Measurements from ENCODE around the gene CD59. TPM values are rescaled to one million over a fixed set of nuclear protein-coding genes. Genes with fewer than 3 reads are reported as not detected.

Gene CD59
- total RNA-seq, 2 experiments from 2014 or later, result 54.1 to 70.5 TPM

GRCh38 chr11:33704240-33705002, 31.8 kb downstream of the CD59 start:
- ATAC-seq, result no peak

GRCh38 chr11:33703788-33704187, 32.4 kb downstream of the CD59 start:
- H3K9me3 Mint-ChIP-seq (ENCODE audit: low read depth), result no peaks in the 10 kb centered on the region
- no peak overlapping the region for H3K4me3 Mint-ChIP-seq
- H3K27ac Mint-ChIP-seq, result no peak overlapping the region
- ATAC-seq, result no peak
- CTCF ChIA-PET, result no interaction called here
- DNase-seq, result no peak
- H3K27me3 Mint-ChIP-seq, result peaks cover 10% of the 10 kb centered on the region
- peaks cover 24% of the 10 kb centered on the region for H3K4me1 Mint-ChIP-seq
- peaks cover 2% of the 10 kb centered on the region for H3K36me3 Mint-ChIP-seq

More at GRCh38 chr11:33704240-33705002, 31.8 kb downstream of the CD59 start:
- Mint-ChIP-seq H3K27me3 (peaks cover 7% of the 10 kb centered on the region), H3K36me3 (peaks cover 4% of the 10 kb centered on the region), H3K9me3 (ENCODE audit: low read depth) (no peaks in the 10 kb centered on the region), H3K4me3 (no peak overlapping the region), H3K27ac (no peak overlapping the region), H3K4me1 (peaks cover 24% of the 10 kb centered on the region)
- CTCF ChIA-PET, result interaction anchor here (1.6 to 3.4 kb wide), 2 partner anchors 10 to 12 kb away, joined by 3 to 14 read pairs; no protein-coding TSS in a partner anchor
- no peak for DNase-seq

DNA sequence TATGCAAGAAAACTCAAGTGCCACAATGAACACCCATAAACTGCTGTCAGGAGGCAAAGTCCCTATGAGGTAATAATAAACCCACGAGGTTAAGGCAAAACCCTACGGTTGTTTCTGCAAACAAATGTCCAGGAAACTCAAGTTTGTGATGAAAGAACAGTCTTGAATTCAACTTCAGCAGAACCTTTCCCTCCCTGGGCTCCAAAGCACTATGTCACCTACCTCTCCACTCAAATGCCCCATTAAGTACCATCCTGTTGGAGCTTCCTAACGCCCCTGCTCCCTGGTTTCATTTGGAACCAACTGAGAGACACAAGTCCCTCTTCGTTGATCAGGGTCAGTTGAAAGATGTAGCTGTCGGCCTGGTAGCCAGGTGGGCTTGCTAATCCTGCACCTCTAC, 33.0 kb downstream of the CD59 start:
- ATAC-seq (no peak), DNase-seq (no peak)
- CTCF ChIA-PET, result no interaction called here
- peaks cover 13% of the 10 kb centered on the region for H3K27me3 Mint-ChIP-seq
- H3K27ac Mint-ChIP-seq, result no peak overlapping the region
- no peaks in the 10 kb centered on the region for H3K9me3 Mint-ChIP-seq (ENCODE audit: low read depth)
- no peak overlapping the region for H3K4me3 Mint-ChIP-seq
- H3K4me1 Mint-ChIP-seq, result peaks cover 24% of the 10 kb centered on the region
- H3K36me3 Mint-ChIP-seq, result no peaks in the 10 kb centered on the region

DNA sequence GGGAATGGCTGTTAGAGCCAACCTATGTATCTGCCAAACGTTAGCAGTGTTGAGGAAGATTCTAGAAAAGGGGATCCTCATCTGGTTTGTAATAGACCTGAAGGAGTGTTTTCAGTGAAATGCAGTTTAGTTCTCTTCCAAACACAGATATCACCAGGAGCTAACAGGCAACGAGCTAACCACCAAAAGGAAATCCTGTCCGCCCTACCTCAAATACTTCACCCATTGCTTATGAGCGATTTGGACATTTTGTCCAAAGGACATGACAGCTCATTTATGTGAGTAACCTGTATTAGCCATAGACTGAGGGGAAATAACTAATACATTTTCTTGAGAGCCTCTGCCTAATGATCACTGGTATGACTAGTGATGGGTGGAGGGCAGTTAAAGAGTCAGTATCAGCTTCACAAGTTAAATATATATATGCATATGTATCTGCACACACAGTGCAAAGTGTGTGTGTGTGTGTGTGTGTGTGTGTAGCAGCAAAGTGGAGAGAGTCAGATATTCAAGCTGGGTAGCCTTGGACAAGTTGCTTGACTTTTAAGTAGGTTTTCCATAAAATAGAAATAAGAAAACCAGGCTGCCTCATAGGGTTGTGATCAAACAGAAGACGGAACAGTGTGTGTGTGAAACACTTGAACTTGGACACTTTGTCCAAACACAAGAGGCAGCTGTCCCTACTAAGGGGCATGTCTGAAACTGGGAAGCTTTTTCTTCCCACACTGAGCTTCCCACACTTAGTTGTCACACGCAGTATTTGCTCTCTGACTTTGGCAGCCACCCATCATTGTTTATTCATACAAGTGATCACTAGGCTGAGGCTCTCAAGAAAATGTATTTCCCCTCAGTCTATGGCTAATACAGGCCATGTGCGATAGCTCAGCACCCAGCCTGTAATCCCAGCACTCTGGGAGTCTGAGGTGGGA, 34.7 kb downstream of the CD59 start:
- H3K4me1 Mint-ChIP-seq, result peaks cover 19% of the 10 kb centered on the region
- peak overlapping the region; percentile 65 for H3K27ac Mint-ChIP-seq
- CTCF ChIA-PET, result interaction anchor here (0.9 to 3.1 kb wide), 4 partner anchors 8 to 41 kb away, joined by 3 to 9 read pairs (median 5); no protein-coding TSS in a partner anchor
- no peaks in the 10 kb centered on the region for H3K9me3 Mint-ChIP-seq (ENCODE audit: low read depth)
- H3K36me3 Mint-ChIP-seq, result no peaks in the 10 kb centered on the region
- peaks cover 27% of the 10 kb centered on the region for H3K27me3 Mint-ChIP-seq
- DNase-seq (no peak), ATAC-seq (no peak)
- peak overlapping the region; percentile 80 for H3K4me3 Mint-ChIP-seq

DNA sequence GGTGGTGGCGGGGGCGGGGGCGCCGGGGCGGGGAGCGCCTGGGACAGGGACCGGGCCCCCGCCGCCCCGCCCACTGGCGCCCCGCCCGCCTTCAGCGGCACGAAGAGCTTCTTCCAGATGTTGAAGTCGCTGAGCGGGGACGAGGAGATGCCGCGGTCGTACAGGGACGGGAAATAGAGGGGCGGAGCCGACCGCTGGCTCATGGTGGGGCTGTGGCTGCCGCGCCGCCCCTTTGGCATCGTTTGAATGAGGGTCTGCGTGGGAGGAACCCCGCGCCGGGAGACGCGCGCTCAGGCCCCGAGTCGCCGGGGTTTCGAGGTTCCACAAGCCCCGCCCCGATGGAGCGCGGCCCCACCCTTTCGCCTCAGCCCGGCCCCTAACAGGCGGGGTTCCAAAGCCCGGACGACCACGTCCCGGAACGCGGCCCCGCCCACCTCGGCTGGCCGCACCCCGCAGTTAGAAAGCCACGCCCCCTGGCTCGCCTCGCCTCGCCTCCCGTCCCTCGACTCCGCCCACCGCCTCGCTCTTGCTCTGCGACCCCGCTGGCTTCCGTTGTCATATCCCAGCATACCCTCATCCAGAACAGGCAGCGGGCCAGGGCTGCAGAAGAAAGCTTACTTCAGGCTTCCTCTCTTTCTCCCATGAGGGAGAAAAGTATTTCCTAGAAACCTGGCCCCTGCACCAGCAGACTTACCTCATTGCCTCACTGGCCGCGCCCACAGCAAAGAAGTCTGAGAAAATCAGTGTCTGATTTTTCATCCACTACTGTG, 35.5 kb downstream of the CD59 start, which contains the start of gene C11orf91:
Gene C11orf91 (minus strand): TSS at position 325 of the 770 bp plus-strand sequence. CDS start 86 bp downstream, at position 239.
- H3K4me3 Mint-ChIP-seq, result peak within 1 kb of the TSS; percentile 80
- DNase-seq (peak; percentile 95), ATAC-seq (peak; percentile 97)
- H3K4me1 Mint-ChIP-seq, result peaks cover 16% of the 10 kb centered on the region
- peak within 1 kb of the TSS; percentile 65 for H3K27ac Mint-ChIP-seq
- CTCF ChIA-PET, result interaction anchor here (1.2 to 3.1 kb wide), 5 partner anchors 11 to 42 kb away, joined by 4 to 9 read pairs (median 6); no protein-coding TSS in a partner anchor
- H3K9me3 Mint-ChIP-seq (ENCODE audit: low read depth), result no peaks in the 10 kb centered on the region
- no peaks in the 10 kb centered on the region for H3K36me3 Mint-ChIP-seq
- peaks cover 33% of the 10 kb centered on the region for H3K27me3 Mint-ChIP-seq

- Mint-ChIP-seq H3K4me3 (peak overlapping the region; percentile 80), H3K36me3 (no peaks in the 10 kb centered on the region), H3K27ac (no peak overlapping the region), H3K4me1 (peaks cover 16% of the 10 kb centered on the region), H3K9me3 (ENCODE audit: low read depth) (no peaks in the 10 kb centered on the region), H3K27me3 (peaks cover 33% of the 10 kb centered on the region)
- CTCF ChIA-PET, result interaction anchor here (1.2 to 3.1 kb wide), 3 partner anchors 10 to 42 kb away, joined by 4 to 9 read pairs (median 6); no protein-coding TSS in a partner anchor
- DNase-seq, result no peak
- ATAC-seq, result no peak
Observed at GRCh38 chr11:33700063-33700501, 36.1 kb downstream of the CD59 start.

DNA sequence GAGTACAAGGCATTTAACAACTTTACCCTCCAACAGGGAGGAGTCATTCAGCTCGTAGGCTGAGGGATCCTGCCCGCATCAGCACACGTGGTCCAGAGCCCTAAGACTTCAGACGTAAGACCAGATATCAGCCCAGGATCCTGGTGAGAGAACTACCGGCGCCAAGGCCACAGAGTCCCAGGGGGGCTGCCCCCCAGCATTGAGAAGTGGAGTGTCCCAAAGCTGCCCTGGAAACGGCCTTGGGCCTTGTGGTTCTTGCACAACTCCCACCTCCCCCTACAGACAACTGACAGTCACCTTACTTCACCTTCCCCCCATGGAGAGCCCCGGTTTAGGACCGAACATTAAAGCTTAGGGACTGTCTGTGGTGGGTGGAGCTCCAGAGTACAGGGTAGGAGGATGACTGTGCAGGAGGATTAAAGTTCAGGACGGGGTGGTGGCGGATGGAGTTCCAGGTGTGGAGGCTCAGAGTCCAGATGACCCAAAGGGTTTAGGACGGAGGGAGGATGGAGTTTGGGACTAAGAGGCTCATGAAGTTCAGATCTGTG, 36.6 kb downstream of the CD59 start:
- Mint-ChIP-seq H3K36me3 (no peaks in the 10 kb centered on the region), H3K4me3 (peak overlapping the region; percentile 80), H3K4me1 (peaks cover 16% of the 10 kb centered on the region), H3K27ac (no peak overlapping the region), H3K9me3 (ENCODE audit: low read depth) (no peaks in the 10 kb centered on the region), H3K27me3 (peaks cover 33% of the 10 kb centered on the region)
- ATAC-seq (no peak), DNase-seq (no peak)
- CTCF ChIA-PET, result interaction anchor here (1.2 to 3.1 kb wide), 3 partner anchors 10 to 43 kb away, joined by 4 to 9 read pairs (median 6); no protein-coding TSS in a partner anchor

DNA sequence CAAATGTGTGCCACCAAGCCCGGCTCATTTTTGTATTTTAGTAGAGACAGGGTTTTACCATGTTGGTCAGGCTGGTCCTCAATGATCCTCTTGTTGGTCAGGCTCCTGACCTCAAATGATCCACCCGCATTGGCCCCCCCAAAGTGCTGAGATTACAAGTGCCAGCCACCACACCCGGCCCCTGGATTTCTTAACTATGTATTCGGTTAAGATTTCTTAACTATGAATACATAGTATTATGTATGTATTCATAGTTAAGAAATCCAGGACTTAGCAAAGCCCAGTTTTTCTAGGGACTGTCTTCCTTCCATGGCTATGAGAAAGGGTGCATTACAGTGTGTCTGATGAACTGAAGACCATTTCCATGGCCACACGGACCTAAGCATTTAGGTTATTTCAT, 37.3 kb downstream of the CD59 start:
- H3K27me3 Mint-ChIP-seq, result peaks cover 33% of the 10 kb centered on the region
- no peak for ATAC-seq
- no peaks in the 10 kb centered on the region for H3K9me3 Mint-ChIP-seq (ENCODE audit: low read depth)
- CTCF ChIA-PET, result no interaction called here
- no peak overlapping the region for H3K4me3 Mint-ChIP-seq
- H3K4me1 Mint-ChIP-seq, result peaks cover 16% of the 10 kb centered on the region
- DNase-seq, result no peak
- H3K36me3 Mint-ChIP-seq, result no peaks in the 10 kb centered on the region
- no peak overlapping the region for H3K27ac Mint-ChIP-seq

- DNase-seq, result no peak
- H3K9me3 Mint-ChIP-seq (ENCODE audit: low read depth), result no peaks in the 10 kb centered on the region
- no peak overlapping the region for H3K4me3 Mint-ChIP-seq
- no peak for ATAC-seq
- peaks cover 16% of the 10 kb centered on the region for H3K4me1 Mint-ChIP-seq
- no peaks in the 10 kb centered on the region for H3K36me3 Mint-ChIP-seq
- H3K27ac Mint-ChIP-seq, result no peak overlapping the region
- CTCF ChIA-PET, result interaction anchor here (0.6 kb wide), 1 partner anchor 1859 kb away, joined by 3 read pairs; no protein-coding TSS in a partner anchor
- peaks cover 37% of the 10 kb centered on the region for H3K27me3 Mint-ChIP-seq
Observed at GRCh38 chr11:33697997-33698396, 38.2 kb downstream of the CD59 start.

DNA sequence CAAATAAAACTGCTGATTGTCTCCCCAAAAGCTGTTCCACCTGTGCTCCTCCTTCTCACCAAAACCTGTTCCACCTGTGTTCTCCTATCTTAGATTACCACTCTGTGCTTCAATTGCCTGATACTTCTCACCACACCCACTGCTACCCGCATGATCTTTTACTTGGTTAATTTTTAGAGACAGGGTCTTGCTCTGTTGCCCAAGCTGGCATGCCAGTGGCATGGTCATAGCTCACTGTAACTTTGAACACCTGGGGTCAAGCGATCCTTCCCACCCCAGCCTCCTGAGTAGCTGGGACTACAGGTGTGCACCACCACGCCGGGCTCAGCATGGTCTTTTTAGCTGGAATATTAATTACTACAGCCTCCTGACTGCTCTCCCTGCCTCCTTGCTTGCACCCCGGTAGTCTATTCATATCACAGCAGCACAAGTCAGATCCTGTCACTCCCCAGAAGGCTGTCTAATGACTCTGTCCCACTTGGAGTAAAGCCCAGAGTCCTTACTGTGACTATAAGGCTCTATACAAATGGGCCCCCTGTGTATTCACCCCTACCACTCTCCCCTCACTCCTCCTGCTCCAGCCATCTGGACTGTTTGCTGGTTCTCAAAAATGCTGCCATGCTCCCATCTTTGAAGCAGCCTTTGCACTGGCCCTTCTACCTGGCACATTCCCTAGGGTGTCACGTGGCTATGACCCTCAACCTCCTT, 39.1 kb downstream of the CD59 start:
- H3K27ac Mint-ChIP-seq, result no peak overlapping the region
- CTCF ChIA-PET, result no interaction called here
- no peak for DNase-seq
- H3K36me3 Mint-ChIP-seq, result no peaks in the 10 kb centered on the region
- ATAC-seq, result no peak
- H3K4me1 Mint-ChIP-seq, result peaks cover 16% of the 10 kb centered on the region
- H3K4me3 Mint-ChIP-seq, result no peak overlapping the region
- peaks cover 35% of the 10 kb centered on the region for H3K27me3 Mint-ChIP-seq
- no peaks in the 10 kb centered on the region for H3K9me3 Mint-ChIP-seq (ENCODE audit: low read depth)

DNA sequence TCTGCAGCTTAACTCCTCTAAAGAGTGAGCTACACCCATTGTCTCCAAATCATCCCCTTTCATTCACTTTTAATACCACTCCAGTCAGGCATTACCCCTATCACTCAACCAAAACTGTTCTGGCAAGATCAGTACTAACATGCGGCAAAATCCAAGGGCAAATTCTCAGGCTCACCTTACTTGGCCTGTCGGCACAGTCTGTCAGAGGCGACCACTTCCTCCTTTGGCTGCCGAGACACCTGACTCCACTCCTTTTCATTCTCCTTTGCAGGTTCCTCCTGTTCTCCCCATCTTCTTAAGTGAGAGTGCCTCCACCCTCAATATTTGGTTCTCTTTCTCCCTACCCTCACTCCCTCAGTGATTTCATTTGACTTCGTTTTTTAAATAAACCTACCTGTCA, 39.8 kb downstream of the CD59 start:
- DNase-seq, result no peak
- H3K4me3 Mint-ChIP-seq, result no peak overlapping the region
- H3K36me3 Mint-ChIP-seq, result no peaks in the 10 kb centered on the region
- no peak for ATAC-seq
- no peaks in the 10 kb centered on the region for H3K9me3 Mint-ChIP-seq (ENCODE audit: low read depth)
- peaks cover 13% of the 10 kb centered on the region for H3K4me1 Mint-ChIP-seq
- H3K27me3 Mint-ChIP-seq, result peaks cover 31% of the 10 kb centered on the region
- CTCF ChIA-PET, result no interaction called here
- no peak overlapping the region for H3K27ac Mint-ChIP-seq

DNA sequence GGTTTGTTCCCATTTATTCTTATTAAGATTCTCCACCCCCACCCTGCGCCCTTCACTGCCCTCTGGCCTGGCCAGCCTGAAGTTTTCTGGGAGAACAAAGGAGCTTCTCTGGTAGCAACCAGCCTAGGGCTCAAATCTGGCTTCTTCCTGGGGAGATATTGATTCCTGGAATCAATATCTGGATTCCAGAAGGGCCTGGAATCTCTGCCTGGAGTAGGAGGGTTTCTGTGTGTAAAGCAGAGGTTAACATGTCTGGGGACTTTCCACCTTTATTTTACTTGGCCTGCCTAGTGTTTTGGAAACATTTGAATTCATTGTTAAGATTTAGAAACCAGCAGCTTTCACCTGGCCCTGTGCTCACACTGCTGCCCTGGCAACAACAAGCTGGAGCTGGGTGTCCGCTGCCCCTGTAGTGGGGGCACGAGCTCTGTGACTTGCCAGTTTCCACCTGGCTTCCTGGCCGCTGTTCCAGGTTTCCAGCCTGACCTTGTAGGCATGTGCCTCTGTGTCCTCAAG, 41.1 kb downstream of the CD59 start:
- ATAC-seq, result no peak
- Mint-ChIP-seq H3K4me3 (no peak overlapping the region), H3K27me3 (peaks cover 30% of the 10 kb centered on the region), H3K9me3 (ENCODE audit: low read depth) (no peaks in the 10 kb centered on the region), H3K4me1 (peaks cover 9% of the 10 kb centered on the region), H3K36me3 (no peaks in the 10 kb centered on the region), H3K27ac (no peak overlapping the region)
- CTCF ChIA-PET, result no interaction called here
- DNase-seq, result no peak

Data from activated CD8-positive, alpha-beta memory T cell treated with anti-CD3 and anti-CD28 coated beads, Interleukin-2, amount 10 ng/mL, durations not matched to agents 7 days and 5 days (primary cell).